Glutamatergic neuron (in vitro differentiated cells): ENCODE data around the gene WDR74. TPM values are rescaled to one million over a fixed set of nuclear protein-coding genes. Genes with fewer than 3 reads are reported as not detected.
"Not testable (repeated sequence)": the region's sequence is repeated elsewhere in the genome, so short reads cannot be mapped to it uniquely, and the experiment has no call there.

Experiments used
- DNase-seq: peaks from one replicate; pipeline ENCODE4 v3.0.0; 2022
- H3K27ac Mint-ChIP-seq: one replicate; pipeline ENCODE4 v1.8.0; 2020; ENCODE audit warnings: mild to moderate bottlenecking, mixed read lengths, inconsistent platforms; ENCODE audit not compliant: unreplicated experiment
- H3K27me3 Mint-ChIP-seq: one replicate; pipeline ENCODE4 v1.8.0; 2020; ENCODE audit warnings: mild to moderate bottlenecking, moderate library complexity, mixed read lengths, inconsistent platforms; ENCODE audit not compliant: unreplicated experiment
- H3K36me3 Mint-ChIP-seq: one replicate; pipeline ENCODE4 v1.8.0; 2020; ENCODE audit warnings: mild to moderate bottlenecking, mixed read lengths, inconsistent platforms; ENCODE audit not compliant: unreplicated experiment
- H3K4me1 Mint-ChIP-seq: one replicate; pipeline ENCODE4 v1.8.0; 2020; ENCODE audit warnings: mild to moderate bottlenecking, low read depth, mixed read lengths, inconsistent platforms; ENCODE audit not compliant: unreplicated experiment
- H3K4me3 Mint-ChIP-seq: one replicate; pipeline ENCODE4 v1.8.0; 2020; ENCODE audit warnings: mild to moderate bottlenecking, mixed read lengths, inconsistent platforms; ENCODE audit not compliant: unreplicated experiment
- H3K9me3 Mint-ChIP-seq: one replicate; pipeline ENCODE4 v1.8.0; 2020; ENCODE audit warnings: mild to moderate bottlenecking, moderate library complexity, mixed read lengths, inconsistent platforms; ENCODE audit not compliant: unreplicated experiment
- total RNA-seq: library from RNA; stranded (reverse); fragmentation: NEBNext Ultra II Directional; extraction: Animal tissue kit (Norgen Biotek cat#: 25700); gene quantifications from one replicate; pipeline ENCODE4 v1.2.1, GENCODE V29; 2021; ENCODE audit not compliant: unreplicated experiment
- TF ChIP-seq, protein P1 (sequence below): fragments of 200-600 bp; sonication (generic); IDR thresholded peaks from one replicate; pipeline ENCODE4 v1.5.0; 2021; ENCODE audit not compliant: partially characterized antibody, unreplicated experiment

WDR74 gene
- total RNA-seq, 1 donor from 2014 or later = 69.0 TPM

DNA sequence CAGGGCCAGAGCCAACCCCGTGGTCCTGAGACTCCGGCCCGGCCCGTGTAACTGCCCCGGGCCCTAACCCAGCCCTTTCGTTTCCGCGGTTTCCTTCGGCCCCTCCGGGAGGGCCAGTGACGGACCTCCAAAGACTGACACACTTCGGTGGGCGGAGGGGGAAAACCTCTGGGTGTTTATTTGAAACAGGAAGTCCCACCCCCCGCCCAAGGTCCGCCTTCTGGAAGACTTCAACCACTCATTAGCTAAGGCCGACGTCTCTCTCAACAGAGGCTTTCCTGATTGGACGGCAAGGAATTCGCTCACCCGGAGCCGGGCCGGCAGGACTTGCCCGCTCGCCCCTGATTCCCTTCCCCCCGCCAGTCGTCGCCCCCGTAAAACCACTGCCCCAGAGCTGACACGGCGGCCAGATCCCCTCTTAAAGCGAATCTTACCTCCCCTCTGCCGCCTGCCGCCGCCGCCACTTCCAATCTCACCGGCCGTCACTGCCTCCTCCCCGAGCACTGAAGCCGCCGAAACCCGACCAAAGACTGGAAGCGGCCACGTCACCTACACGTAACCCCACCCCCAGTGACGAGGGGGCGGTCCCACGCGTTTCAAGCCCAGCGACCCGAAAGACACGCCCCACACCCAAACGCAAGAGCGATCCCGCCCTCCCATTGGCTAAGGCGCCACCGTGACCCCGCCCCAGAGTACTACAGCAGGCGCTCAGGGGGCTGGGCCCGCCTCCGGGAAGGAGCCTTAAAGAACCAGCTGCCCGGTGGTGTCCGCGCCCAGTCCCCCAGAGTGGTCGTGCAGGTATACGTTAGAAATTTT is 7.7 kb downstream of the WDR74 start, which contains the start of gene STX5:
STX5 (minus strand) TSS at position 532 of the 816 bp plus-strand sequence. CDS start 808 bp downstream, outside the sequence.
- DNase-seq = peak; percentile 99
- Mint-ChIP-seq H3K9me3 (peaks cover 6% of the 10 kb centered on the region), H3K4me3 (peak within 1 kb of the TSS; percentile 94), H3K27ac (peak within 1 kb of the TSS; percentile 91), H3K27me3 (peaks cover 7% of the 10 kb centered on the region), H3K4me1 (no peaks in the 10 kb centered on the region), H3K36me3 (peaks cover 4% of the 10 kb centered on the region)
- TF ChIP-seq, protein P1, sequence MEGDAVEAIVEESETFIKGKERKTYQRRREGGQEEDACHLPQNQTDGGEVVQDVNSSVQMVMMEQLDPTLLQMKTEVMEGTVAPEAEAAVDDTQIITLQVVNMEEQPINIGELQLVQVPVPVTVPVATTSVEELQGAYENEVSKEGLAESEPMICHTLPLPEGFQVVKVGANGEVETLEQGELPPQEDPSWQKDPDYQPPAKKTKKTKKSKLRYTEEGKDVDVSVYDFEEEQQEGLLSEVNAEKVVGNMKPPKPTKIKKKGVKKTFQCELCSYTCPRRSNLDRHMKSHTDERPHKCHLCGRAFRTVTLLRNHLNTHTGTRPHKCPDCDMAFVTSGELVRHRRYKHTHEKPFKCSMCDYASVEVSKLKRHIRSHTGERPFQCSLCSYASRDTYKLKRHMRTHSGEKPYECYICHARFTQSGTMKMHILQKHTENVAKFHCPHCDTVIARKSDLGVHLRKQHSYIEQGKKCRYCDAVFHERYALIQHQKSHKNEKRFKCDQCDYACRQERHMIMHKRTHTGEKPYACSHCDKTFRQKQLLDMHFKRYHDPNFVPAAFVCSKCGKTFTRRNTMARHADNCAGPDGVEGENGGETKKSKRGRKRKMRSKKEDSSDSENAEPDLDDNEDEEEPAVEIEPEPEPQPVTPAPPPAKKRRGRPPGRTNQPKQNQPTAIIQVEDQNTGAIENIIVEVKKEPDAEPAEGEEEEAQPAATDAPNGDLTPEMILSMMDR = no peak

DNA sequence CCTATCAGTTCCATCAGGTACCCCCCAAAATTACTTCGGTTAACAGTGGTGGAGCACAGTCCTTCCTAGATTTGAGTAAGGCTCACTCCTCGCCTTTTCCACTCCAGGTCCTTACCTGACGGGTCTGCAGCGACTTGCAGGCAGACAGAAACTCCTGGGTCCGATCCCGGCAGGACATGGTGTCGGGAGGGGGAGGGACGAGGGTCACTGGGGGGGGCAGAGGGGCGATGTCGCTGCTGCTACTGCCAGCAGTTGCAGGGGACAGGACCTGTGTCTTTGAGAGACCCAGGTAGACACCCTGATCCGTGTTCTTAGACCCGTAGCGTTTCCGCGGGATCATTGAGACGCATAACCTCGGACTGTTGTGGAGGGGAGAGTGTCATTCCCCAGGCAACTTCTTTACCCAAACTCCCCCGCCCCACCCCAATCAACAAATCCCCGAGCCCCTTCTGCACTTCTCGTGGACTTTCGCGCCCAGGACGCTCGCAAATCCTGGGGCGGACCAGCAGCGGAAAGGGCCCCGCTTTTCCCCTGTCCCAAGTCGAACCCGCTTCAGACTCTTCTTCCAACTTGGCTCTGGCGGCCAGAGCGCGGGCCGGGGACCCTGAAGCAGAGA is 8.4 kb downstream of the WDR74 start:
- TF ChIP-seq, protein P1 = no peak
- Mint-ChIP-seq H3K36me3 (no peaks in the 10 kb centered on the region), H3K27ac (peak overlapping the region; percentile 91), H3K4me3 (peak overlapping the region; percentile 94), H3K27me3 (peaks cover 7% of the 10 kb centered on the region), H3K9me3 (peaks cover 4% of the 10 kb centered on the region), H3K4me1 (no peaks in the 10 kb centered on the region)
- DNase-seq = no peak

DNA sequence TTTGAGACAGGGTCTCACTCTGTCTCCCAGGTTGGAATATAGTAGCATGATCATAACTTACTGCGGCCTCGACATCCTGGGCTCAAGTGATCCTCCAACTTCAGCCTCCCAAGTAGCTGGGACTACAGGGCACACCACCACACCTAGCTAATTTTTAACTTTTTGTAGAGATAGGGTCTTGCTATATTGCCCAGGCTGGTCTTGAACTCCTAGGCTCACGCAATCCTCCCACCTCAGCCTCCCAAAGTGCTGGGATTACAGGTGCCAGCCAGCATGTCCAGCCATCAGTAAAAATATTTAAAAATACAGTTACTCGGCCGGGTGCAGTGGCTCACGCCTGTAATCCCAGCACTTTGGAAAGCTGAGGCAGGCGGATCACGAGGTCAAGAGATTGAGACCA is 11.3 kb downstream of the WDR74 start:
- not testable (repeated sequence) for H3K4me1 Mint-ChIP-seq, H3K27ac Mint-ChIP-seq, H3K4me3 Mint-ChIP-seq, H3K36me3 Mint-ChIP-seq, H3K9me3 Mint-ChIP-seq, H3K27me3 Mint-ChIP-seq, DNase-seq

DNA sequence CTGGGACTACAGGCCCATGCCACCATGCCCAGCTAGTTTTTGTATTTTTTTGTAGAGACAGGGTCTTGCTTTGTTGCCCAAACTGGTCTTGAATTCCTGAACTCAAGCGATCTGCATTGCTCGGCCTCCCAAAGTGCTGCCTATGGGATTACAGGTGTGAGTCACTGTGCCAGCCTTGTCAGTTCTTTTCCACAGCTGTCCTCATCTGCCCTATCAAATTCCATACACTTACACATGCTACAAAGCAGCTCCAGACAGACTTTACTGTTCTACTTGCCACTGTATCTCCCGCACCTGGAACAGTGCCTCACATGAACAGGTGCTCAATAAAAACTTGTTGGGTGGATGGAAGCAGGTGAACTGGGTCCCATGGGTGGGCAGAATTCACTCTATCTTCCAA is 15.7 kb downstream of the WDR74 start:
- DNase-seq = no peak
- TF ChIP-seq, protein P1 = no peak
- Mint-ChIP-seq H3K4me1 (no peaks in the 10 kb centered on the region), H3K27ac (no peak overlapping the region), H3K36me3 (no peaks in the 10 kb centered on the region), H3K27me3 (peaks cover 2% of the 10 kb centered on the region), H3K9me3 (no peaks in the 10 kb centered on the region), H3K4me3 (no peak overlapping the region)

DNA sequence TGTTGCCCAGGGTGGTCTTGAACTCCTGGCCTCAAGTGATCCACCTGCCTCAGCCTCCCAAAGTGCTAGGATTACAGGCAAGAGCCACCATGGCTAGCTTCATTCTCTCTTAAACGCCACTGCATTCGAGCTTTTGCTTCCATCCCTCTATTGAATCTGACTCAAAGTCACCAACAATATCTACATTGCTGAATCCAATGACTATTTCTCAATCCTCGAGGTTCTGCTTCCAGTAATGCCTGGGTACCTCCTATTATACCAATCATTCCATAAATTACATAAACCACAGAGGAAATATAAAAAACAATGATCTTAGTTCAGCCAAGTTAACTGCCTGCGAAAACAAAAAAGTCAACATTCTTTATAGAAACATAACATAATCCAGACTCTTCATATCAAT is 22.3 kb downstream of the WDR74 start:
- Mint-ChIP-seq H3K4me1 (no peaks in the 10 kb centered on the region), H3K9me3 (peaks cover 3% of the 10 kb centered on the region), H3K36me3 (no peaks in the 10 kb centered on the region), H3K27ac (no peak overlapping the region), H3K4me3 (no peak overlapping the region), H3K27me3 (peaks cover 2% of the 10 kb centered on the region)
- DNase-seq = no peak
- TF ChIP-seq, protein P1 = no peak
